Endothelial cell of umbilical vein (primary cell): ENCODE results near the gene ATP6V0E2.

Experiments
- EZH2 ChIP-seq: IDR thresholded peaks from 2 replicates; pipeline ENCODE4 v1.6.1; 2012; ENCODE audit warnings: borderline replicate concordance, low read depth, mild to moderate bottlenecking, moderate library complexity, low read length, inconsistent platforms; ENCODE audit not compliant: severe bottlenecking
- FOS ChIP-seq: IDR thresholded peaks from 2 replicates; pipeline ENCODE4 v1.6.1; 2011; ENCODE audit warnings: mild to moderate bottlenecking, low read length, moderate library complexity, borderline replicate concordance; ENCODE audit not compliant: insufficient read depth
- JUN ChIP-seq: IDR thresholded peaks from 2 replicates; pipeline ENCODE4 v1.6.1; 2011; ENCODE audit warnings: borderline replicate concordance, low read depth; ENCODE audit not compliant: insufficient read length, insufficient read depth
- POLR2A ChIP-seq: IDR thresholded peaks from 2 replicates; pipeline ENCODE4 v1.6.1; 2012; ENCODE audit warnings: low read depth, mild to moderate bottlenecking, control low read depth, low read length
- POLR2AphosphoS5 ChIP-seq: IDR thresholded peaks from 2 replicates; pipeline ENCODE4 v1.6.1; 2012; ENCODE audit warnings: low read depth, mild to moderate bottlenecking, control low read depth, low read length, moderate library complexity; ENCODE audit not compliant: insufficient read depth
- TF ChIP-seq, protein P1 (sequence below), 2 donors: IDR thresholded peaks; 1 replicate in 1 of 2; 2 replicates in 1 of 2; pipeline ENCODE4 v1.5.1; 2011; ENCODE audit warnings: low read length in 2 of 2, mild to moderate bottlenecking in 2 of 2, moderate library complexity in 2 of 2, control low read depth in 1 of 2, inconsistent platforms in 1 of 2, low read depth in 1 of 2; ENCODE audit not compliant: insufficient read depth in 1 of 2; ENCODE audit errors: extremely low read depth in 1 of 2
- TF ChIP-seq, protein P2 (sequence below): IDR thresholded peaks from 2 replicates; pipeline ENCODE4 v1.6.1; 2011; ENCODE audit not compliant: insufficient read depth, insufficient read length

- TF ChIP-seq, protein P1, sequence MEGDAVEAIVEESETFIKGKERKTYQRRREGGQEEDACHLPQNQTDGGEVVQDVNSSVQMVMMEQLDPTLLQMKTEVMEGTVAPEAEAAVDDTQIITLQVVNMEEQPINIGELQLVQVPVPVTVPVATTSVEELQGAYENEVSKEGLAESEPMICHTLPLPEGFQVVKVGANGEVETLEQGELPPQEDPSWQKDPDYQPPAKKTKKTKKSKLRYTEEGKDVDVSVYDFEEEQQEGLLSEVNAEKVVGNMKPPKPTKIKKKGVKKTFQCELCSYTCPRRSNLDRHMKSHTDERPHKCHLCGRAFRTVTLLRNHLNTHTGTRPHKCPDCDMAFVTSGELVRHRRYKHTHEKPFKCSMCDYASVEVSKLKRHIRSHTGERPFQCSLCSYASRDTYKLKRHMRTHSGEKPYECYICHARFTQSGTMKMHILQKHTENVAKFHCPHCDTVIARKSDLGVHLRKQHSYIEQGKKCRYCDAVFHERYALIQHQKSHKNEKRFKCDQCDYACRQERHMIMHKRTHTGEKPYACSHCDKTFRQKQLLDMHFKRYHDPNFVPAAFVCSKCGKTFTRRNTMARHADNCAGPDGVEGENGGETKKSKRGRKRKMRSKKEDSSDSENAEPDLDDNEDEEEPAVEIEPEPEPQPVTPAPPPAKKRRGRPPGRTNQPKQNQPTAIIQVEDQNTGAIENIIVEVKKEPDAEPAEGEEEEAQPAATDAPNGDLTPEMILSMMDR (IDR thresholded peaks at IDR 0.05; ENCODE audit: extremely low read depth in 1 of 2, insufficient read depth in 1 of 2, low read depth in 1 of 2, low read length in 2 of 2), result no peak
- TF ChIP-seq, protein P2, sequence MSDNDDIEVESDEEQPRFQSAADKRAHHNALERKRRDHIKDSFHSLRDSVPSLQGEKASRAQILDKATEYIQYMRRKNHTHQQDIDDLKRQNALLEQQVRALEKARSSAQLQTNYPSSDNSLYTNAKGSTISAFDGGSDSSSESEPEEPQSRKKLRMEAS, result no peak
- TF ChIP-seq EZH2 (no peak), POLR2AphosphoS5 (no peak), POLR2A (no peak), FOS (no peak), JUN (no peak)
These were observed 29.3 kb upstream of the ATP6V0E2 start for GRCh38 chr7:149844445-149844844.
